SK-N-MC (cell line): ENCODE results near the gene STX10.
A peak's percentile ranks its signal among the peaks of the same experiment; 100 is the strongest.

Experiments used
- DNase-seq: peaks from one replicate; pipeline ENCODE4 v3.0.0-alpha.2; 2011; ENCODE audit warnings: low read depth, low spot score
- H3K27ac ChIP-seq: fragments of 200-600 bp; sonication (generic); 2 replicates; pipeline ENCODE4 v1.5.1; 2016; ENCODE audit warnings: mixed run types
- H3K36me3 ChIP-seq: fragments of 200-600 bp; sonication (generic); 2 replicates; pipeline ENCODE4 v1.6.1; 2017; ENCODE audit warnings: antibody characterized with exemption, low read length, mixed read lengths; ENCODE audit not compliant: insufficient read depth
- H3K4me3 ChIP-seq: fragments of 200-600 bp; sonication (generic); 2 replicates; pipeline ENCODE4 v1.5.1; 2016
- H3K9ac ChIP-seq: fragments of 200-600 bp; sonication (generic); 2 replicates; pipeline ENCODE4 v1.8.0; 2017; ENCODE audit warnings: mixed run types, mixed read lengths; ENCODE audit not compliant: insufficient read length
- H3K9me3 ChIP-seq: fragments of 200-600 bp; sonication (generic); 2 replicates; pipeline ENCODE4 v1.6.1; 2017; ENCODE audit warnings: low read depth, mild to moderate bottlenecking, antibody characterized with exemption, low read length, moderate library complexity, mixed read lengths
- EZH2 ChIP-seq: fragments of 200-600 bp; sonication (generic); IDR thresholded peaks from one replicate; pipeline ENCODE4 v1.6.1; 2017; ENCODE audit warnings: antibody characterized with exemption
- FOXP2 ChIP-seq: optimal IDR thresholded peaks from 2 replicates; pipeline ENCODE3; 2011; ENCODE audit warnings: mild to moderate bottlenecking, moderate library complexity; ENCODE audit not compliant: insufficient read depth; ENCODE audit errors: extremely low read length, control extremely low read depth
- POLR2AphosphoS5 ChIP-seq: IDR thresholded peaks from 2 replicates; pipeline ENCODE4 v1.6.1; 2012; ENCODE audit warnings: mild to moderate bottlenecking, low read depth, low read length, borderline replicate concordance

The STX10 gene

GRCh38 chr19:13165162-13165997 lies 15.2 kb upstream of the STX10 start:
- no peaks in the 10 kb centered on the region for H3K9me3 ChIP-seq
- DNase-seq, result no peak
- peak; percentile 42; the same call in 1 of the 2 replicates for TF ChIP-seq POLR2AphosphoS5
- no peak for TF ChIP-seq FOXP2
- H3K36me3 ChIP-seq, result no peaks in the 10 kb centered on the region
- peak overlapping the region; percentile 61 for H3K9ac ChIP-seq
- peak overlapping the region; percentile 98 for H3K27ac ChIP-seq
- H3K4me3 ChIP-seq, result peak overlapping the region; percentile 77

- peak overlapping the region; percentile 61 for H3K9ac ChIP-seq
- peak overlapping the region; percentile 77 for H3K4me3 ChIP-seq
- no peak for TF ChIP-seq EZH2
- TF ChIP-seq POLR2AphosphoS5, result peak; percentile 36; the same call in 1 of the 2 replicates
- no peak for TF ChIP-seq FOXP2
- H3K36me3 ChIP-seq, result no peaks in the 10 kb centered on the region
- no peak for DNase-seq
- H3K9me3 ChIP-seq, result no peaks in the 10 kb centered on the region
- H3K27ac ChIP-seq, result peak overlapping the region; percentile 98
Observed at GRCh38 chr19:13164343-13165161, 14.4 kb upstream of the STX10 start.

- H3K9ac ChIP-seq, result peak overlapping the region; percentile 81
Observed at GRCh38 chr19:13163609-13164342, 13.6 kb upstream of the STX10 start.

GRCh38 chr19:13162724-13163608 lies 12.8 kb upstream of the STX10 start:
- Histone ChIP-seq H3K4me3 (peak overlapping the region; percentile 77), H3K36me3 (no peaks in the 10 kb centered on the region), H3K27ac (peak overlapping the region; percentile 98), H3K9ac (peak overlapping the region; percentile 81), H3K9me3 (no peaks in the 10 kb centered on the region)
- TF ChIP-seq FOXP2, result no peak
- peak; percentile 61 for TF ChIP-seq POLR2AphosphoS5
- TF ChIP-seq EZH2, result no peak
- peak; percentile 94 for DNase-seq

More at GRCh38 chr19:13163609-13164342, 13.6 kb upstream of the STX10 start:
- TF ChIP-seq EZH2, result no peak
- no peak for TF ChIP-seq POLR2AphosphoS5
- no peak for TF ChIP-seq FOXP2
- Histone ChIP-seq H3K4me3 (peak overlapping the region; percentile 77), H3K27ac (peak overlapping the region; percentile 98), H3K9me3 (no peaks in the 10 kb centered on the region), H3K36me3 (no peaks in the 10 kb centered on the region)
- DNase-seq, result no peak

- no peak overlapping the region for H3K9ac ChIP-seq
- no peaks in the 10 kb centered on the region for H3K9me3 ChIP-seq
- H3K27ac ChIP-seq, result no peak overlapping the region
- no peaks in the 10 kb centered on the region for H3K36me3 ChIP-seq
- DNase-seq, result no peak
- H3K4me3 ChIP-seq, result no peak overlapping the region
- TF ChIP-seq POLR2AphosphoS5, result no peak
- no peak for TF ChIP-seq EZH2
- no peak for TF ChIP-seq FOXP2
Observed at GRCh38 chr19:13160557-13160956, 10.4 kb upstream of the STX10 start.

- Histone ChIP-seq H3K36me3 (no peaks in the 10 kb centered on the region), H3K9ac (no peak overlapping the region), H3K4me3 (no peak overlapping the region), H3K9me3 (no peaks in the 10 kb centered on the region), H3K27ac (no peak overlapping the region; the same call in 1 of the 2 replicates)
- TF ChIP-seq POLR2AphosphoS5 (no peak), FOXP2 (no peak), EZH2 (no peak)
- no peak for DNase-seq
Observed at GRCh38 chr19:13159713-13160112, 9.5 kb upstream of the STX10 start.
